GM12875 (cell line): ENCODE data around the gene ARL8A.

Experiments used
- H3K4me3 ChIP-seq: one replicate; pipeline ENCODE4 v1.5.1; 2011; ENCODE audit warnings: low read depth, low read length, control low read depth
- CTCF ChIP-seq: IDR thresholded peaks from 2 replicates; pipeline ENCODE4 v1.5.1; 2011; ENCODE audit warnings: low read depth, mild to moderate bottlenecking, control low read depth, inconsistent platforms, low read length, moderate library complexity, borderline replicate concordance; ENCODE audit not compliant: insufficient read depth

Gene ARL8A

DNA sequence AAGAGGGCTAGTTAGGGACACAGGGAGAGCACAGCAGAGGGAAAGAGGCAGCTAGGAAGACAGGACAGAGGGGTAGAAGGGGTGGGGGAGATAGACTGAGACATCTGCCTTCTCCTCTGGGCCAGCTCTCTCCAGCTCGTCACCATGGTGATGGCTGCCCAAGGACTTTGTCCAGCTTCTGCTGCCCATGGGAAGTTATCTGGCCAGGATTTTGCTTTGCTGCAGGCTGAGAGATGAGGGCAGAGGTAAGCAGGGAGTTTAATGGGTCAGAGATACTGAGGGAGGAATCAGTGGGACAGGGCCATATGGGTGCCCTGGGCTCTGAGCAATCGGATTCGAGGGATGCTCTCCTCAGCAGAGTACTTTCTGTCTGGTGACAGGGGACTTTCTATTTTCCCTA lies 56.3 kb downstream of the ARL8A start:
- TF ChIP-seq CTCF: no peak
- H3K4me3 ChIP-seq: no peak overlapping the region

DNA sequence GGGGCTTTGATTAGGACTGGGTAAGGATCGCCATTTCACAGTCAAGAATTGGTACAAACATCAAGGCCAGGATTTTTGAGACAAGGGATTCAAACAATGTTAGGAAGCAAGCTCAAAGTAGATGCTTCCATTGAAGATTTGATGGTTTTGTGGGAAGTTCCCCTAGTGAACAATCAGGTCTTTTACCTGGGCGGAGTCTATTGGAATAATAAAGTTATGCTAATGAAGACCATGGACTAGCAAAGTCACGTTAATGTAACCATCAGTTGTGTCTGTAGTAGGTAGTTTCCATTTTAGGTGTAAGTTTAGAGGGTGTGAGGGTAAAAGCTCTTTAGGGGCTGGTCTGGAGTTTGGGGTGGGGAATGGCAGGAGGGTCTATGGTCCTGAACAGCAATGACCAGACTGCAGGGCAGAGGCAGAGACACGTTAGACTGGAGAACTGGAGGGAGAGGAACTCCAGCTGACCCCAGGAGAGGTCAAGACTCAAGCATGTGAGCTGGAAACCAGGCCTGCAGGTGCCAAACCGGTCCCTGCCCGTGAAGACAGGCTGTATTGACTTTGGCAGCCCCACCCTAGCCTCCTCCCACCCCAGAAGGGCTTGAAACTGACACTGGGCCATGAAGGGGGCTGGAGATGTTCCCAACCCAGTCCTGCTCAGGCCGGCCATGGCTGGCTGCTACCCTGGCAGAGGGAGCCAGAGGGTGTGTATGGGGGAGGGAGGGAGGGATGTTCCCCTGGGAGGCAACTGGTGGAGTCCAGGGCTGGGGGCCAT lies 57.8 kb downstream of the ARL8A start:
- H3K4me3 ChIP-seq: no peak overlapping the region
- no peak for TF ChIP-seq CTCF

DNA sequence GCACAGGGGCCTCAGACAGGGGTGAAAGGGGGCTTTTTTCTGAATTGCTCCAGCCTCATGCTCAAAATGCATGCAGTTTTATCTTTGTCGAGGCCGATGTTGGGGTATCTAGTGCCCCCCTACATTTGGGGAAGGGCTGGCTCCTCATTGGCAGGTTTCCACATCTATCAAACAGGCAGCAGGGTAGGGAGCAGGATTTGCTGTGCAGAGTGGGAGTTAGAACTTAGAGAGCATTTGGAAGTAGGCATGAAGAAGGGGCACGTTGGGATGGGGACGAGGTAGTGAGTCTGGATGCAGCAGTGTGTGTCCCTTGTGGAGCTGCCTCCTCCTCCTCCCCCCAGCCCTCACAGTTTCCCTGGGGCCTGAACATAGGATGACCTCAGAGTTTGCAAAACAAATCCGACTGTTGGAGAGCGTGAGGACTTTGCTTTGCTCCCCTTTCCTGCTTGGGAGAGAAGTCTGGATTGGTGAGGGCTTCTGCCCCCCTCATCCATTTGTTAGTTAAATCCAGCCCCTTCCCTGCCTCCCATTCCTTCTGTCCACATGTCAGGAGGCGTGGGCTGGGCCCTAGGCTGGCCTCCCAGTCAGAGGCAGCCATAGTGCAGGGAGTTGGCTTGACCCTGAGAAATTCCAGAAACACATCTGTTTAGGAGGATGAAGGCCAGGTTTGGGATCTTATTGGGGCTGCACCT lies 58.7 kb downstream of the ARL8A start:
- H3K4me3 ChIP-seq: no peak overlapping the region
- TF ChIP-seq CTCF: no peak

DNA sequence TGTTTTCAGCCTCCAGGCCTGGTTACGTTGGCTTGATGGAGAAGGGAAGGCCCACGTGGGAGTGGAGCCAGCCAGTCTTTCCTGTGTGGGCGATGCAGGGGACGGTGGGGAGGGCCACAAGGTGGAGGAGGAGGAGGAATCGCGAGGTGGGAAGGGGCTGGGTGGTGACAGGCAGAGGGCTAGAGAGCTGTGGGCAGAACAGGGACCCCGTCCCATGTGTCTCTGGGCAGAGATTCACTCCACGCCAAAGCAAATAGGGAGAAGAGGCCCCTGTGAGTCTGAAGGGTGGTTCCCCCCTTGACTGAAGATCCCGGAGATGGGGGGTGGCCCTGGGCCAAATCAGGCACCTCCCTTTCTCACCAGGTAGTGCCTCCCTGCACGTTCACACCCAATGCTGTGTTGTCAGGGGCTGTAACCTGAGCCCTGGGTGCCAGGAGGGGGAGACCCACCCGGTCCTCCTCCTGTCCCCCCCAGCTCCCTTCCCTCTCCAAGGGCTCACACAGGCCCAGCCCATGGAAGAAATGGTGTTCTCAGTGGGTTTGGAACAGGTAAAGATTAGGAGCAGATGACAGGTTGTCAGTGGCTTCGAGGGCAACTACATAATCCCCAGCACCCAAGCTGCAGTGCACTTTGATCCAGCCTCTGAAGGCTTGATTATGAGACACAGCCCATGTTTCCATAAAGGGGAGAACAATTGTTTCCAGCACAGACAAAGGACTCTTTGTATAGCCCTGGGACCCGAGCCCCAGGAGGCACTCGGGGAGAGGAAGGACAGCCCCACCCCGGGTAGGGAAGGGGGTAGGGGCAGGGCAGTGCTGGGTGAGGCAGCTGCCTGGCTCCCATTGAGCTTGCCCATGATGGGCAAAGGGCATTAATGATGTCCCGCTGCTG lies 59.5 kb downstream of the ARL8A start:
- H3K4me3 ChIP-seq: no peak overlapping the region
- no peak for TF ChIP-seq CTCF
